GM19324 (cell line): Measurements from ENCODE around the gene NTRK2.

ENCODE experiments used
- ATAC-seq: cut with Tn5 transposase; IDR thresholded peaks from one replicate; pipeline ENCODE4 v1.9.1; 2021; ENCODE audit warnings: mild to moderate bottlenecking, moderate library complexity; ENCODE audit not compliant: unreplicated experiment, low FRiP score

NTRK2 gene

GRCh38 chr9:84722388-84722989, 53.0 kb downstream of the NTRK2 start:
- no peak for ATAC-seq

GRCh38 chr9:84723426-84723825, 53.9 kb downstream of the NTRK2 start:
- ATAC-seq: no peak

DNA sequence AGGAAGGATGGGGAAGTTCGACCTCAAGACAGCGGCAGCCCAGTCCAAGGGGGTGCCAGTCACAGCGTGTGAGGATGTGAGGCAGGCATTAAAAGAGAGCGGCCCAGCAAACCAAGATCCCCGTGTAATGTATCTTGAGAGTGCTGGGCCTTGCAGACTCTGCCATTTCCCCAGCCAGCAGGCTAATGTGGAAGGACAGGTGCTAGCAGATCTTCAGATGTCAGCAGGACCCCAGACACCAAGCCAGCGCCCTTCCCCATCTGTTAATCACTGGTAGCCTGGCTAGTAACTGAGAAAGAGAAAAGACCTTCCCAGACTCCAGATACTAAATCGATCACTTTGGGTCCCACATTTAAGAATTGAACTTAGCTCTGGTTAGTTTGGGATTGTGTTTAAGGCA, 62.2 kb downstream of the NTRK2 start:
- ATAC-seq: no peak

- ATAC-seq: no peak
These were observed 66.6 kb downstream of the NTRK2 start for GRCh38 chr9:84736081-84736480.

- ATAC-seq: no peak
These were observed 67.0 kb downstream of the NTRK2 start for GRCh38 chr9:84736536-84736935.

DNA sequence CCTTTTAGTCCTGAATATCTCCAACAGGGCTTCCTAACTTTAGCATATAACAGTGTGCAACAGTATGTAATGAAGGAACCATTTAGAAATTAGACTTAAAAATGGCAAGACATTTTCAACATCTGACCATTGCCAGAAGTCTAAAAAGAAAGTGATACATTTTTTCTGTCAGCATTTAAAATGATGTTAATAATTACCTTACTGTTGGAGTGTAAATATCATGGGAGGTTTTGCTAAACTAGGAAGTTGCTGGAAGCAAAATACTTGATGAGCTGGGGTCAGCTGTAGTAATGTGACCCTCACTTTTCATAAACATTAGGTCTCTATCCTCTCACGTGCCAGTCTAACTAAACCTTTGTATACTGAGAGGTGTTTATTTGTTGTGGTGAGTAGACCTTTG, 68.8 kb downstream of the NTRK2 start:
- no peak for ATAC-seq

DNA sequence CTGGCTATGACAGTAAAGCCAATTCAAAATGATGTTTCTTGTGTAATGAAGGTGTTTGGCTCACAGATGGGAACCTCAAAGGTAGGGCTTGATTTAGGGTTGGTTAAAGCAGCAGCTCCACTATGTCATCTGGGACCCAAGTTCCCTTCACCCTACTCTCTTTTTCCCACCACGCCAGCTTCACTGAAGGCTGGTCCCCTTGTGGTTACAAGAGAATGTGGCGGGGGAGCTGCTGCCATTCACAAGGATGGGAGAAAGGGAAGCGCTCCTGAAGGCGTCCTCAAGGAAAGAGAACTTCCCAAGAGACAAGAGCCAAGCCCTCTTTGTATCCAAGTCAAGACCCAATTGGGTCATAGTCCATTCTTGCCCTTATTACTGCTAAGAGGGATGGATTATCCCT, 72.7 kb downstream of the NTRK2 start:
- no peak for ATAC-seq

DNA sequence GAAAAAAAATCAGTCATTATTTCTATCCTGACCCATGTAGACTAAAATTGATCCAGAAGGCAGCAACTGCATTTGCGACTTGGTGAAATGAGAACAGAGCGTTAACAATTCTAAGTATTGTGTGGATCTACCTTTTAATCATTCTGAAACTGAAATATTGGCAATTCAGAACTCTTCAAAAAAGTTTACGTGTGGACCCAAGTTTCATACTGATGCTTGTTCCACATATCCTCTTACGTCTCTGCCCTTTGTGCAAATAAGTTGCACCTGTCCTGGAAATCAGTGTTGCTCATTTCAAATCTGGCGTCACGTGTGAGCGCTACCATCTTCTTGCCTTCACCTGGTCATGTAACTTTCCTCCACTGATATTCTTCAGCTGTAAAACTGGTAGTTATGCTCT, 74.7 kb downstream of the NTRK2 start:
- no peak for ATAC-seq

DNA sequence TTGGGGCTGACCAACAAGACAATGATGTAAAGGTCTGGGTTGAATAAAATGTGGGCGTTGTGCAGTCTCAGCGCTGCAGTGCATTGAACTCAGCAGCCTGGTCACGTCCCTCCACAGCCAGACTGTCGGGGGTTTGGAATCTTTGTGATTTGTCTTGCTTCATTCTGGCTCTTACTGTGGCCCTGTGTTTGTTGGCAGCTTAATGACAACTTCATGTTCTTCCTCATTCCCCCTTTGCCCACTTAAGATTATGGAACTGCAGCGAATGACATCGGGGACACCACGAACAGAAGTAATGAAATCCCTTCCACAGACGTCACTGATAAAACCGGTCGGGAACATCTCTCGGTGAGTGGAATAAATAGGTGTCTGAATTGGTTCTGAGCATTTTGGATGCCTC, 75.2 kb downstream of the NTRK2 start:
- ATAC-seq: no peak

GRCh38 chr9:84748112-84748511, 78.6 kb downstream of the NTRK2 start:
- ATAC-seq: no peak

- ATAC-seq: no peak
These were observed 80.8 kb downstream of the NTRK2 start for GRCh38 chr9:84750152-84750865.

- ATAC-seq: no peak
These were observed 82.4 kb downstream of the NTRK2 start for GRCh38 chr9:84751921-84752320.

DNA sequence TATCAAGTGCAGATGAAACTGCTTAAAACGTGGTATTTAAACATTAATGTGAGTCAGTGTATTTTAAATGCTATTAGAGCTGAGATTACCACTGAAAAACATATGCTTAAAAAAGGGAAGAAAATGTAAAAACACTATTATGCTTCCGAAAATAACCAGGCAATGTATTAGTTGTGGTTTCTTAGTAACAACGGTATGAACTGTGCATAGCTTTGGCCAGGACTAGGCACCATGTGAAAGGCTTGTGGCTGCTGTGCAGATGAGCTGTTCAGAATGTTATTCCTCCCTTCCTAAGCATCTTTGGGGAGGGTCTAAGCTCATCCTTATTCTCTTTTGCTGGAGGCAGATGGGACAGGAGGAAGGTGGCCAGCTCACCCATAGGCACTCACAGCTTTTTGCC, 84.9 kb downstream of the NTRK2 start:
- ATAC-seq: no peak

DNA sequence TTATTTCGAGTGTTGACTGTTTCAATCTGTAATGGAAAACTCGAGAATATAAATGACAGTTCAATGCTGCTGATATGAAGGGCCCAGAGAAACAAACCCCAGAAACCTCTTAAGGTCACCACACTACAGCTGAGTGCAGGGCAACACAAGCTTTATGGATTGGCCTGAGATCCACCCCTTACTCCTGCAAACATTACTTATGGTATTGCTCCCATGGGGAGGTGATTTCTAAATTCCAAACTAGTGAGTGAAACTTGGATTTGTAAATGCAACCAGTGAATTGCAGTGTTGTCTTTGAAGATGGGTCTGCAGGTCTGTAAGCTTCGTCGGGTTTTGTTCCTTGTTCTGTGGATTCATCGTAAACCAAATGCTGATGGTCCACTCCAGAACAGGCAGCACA, 85.4 kb downstream of the NTRK2 start:
- ATAC-seq: no peak

GRCh38 chr9:84755380-84755779, 85.9 kb downstream of the NTRK2 start:
- ATAC-seq: no peak

GRCh38 chr9:84756171-84756570, 86.6 kb downstream of the NTRK2 start:
- ATAC-seq: no peak

GRCh38 chr9:84756731-84757130, 87.2 kb downstream of the NTRK2 start:
- ATAC-seq: no peak

GRCh38 chr9:84758817-84759216, 89.3 kb downstream of the NTRK2 start:
- no peak for ATAC-seq

- ATAC-seq: no peak
These were observed 89.8 kb downstream of the NTRK2 start for GRCh38 chr9:84759300-84759750.

DNA sequence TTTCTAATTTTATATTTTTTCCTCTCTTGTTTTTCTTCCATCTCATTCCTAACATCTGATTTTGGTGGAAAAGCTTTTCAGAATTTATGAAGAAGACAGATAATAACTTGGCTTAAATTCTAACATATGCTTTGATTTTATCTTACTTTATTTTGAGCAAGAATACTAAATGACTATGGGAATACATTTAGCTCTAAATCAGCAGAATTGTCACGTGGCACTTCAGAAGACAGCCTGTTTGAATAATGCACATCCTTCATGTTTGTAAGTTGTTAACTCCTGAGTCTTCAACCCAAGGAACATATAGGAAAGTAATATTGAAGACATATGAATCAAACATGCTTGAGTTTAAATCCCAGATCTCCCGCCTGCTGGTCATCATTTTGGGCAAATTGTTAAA, 90.3 kb downstream of the NTRK2 start:
- ATAC-seq: no peak

DNA sequence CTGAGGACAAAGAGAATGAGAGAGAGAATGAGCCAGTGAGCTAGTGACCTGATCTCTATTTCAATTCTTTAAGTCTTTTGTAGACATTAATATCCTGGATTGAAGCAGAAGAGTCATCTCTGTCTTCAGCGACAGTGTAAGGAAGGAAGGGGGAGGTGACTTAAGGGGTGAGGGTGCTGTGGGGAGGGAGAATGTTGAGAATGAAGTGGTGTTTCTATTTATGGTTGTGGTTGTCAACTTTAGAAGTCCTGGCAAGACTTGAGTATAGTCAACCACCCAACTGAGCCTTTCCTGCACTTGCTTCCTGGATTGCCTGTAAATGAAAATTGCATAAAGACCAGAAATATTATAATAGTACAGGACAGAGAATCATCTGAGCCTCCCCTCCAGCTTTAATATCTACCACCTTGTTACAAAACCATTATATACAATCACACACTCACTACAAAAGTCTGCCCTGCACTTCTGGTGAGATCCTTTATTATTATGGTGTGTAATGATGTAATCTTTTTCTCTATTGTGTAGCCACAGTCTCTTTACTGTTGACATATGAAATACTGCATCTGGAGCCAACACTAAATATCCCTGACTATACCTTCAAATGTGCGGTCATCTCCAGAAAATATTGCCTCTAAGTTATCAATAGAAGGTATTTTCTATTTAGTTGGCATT, 91.7 kb downstream of the NTRK2 start:
- ATAC-seq: peak; percentile 41

DNA sequence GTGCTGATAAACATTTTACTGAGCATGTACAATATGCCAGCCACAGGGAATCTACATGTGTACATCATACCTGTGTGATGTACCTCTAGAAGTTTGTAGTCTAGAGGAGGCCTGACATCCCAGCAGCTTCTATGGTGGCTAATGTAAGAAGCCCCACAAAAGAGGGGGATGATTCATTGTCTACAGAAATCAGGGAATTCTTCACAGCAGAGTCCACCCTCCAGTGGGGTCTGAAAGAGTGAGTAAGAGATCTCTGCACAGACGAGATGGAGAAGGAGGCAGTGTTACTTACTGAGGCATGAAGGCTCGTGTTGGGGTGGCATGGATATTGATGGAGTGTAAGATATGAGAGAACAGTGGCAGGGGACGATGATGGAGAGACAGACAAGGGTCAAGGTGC, 103.0 kb downstream of the NTRK2 start:
- ATAC-seq: no peak
